GM18517 (cell line): ENCODE results near the gene SLC1A7.

Source experiments
- ATAC-seq: cut with Tn5 transposase; IDR thresholded peaks from one replicate; pipeline ENCODE4 v1.9.1; 2021; ENCODE audit warnings: mild to moderate bottlenecking, moderate library complexity; ENCODE audit not compliant: unreplicated experiment

Gene SLC1A7

GRCh38 chr1:53078333-53079101 lies 63.9 kb downstream of the SLC1A7 start:
- no peak for ATAC-seq

- ATAC-seq, result no peak
Observed at GRCh38 chr1:53077599-53077965, 64.9 kb downstream of the SLC1A7 start.

- ATAC-seq, result no peak
Observed at GRCh38 chr1:53076721-53077598, 65.5 kb downstream of the SLC1A7 start.

DNA sequence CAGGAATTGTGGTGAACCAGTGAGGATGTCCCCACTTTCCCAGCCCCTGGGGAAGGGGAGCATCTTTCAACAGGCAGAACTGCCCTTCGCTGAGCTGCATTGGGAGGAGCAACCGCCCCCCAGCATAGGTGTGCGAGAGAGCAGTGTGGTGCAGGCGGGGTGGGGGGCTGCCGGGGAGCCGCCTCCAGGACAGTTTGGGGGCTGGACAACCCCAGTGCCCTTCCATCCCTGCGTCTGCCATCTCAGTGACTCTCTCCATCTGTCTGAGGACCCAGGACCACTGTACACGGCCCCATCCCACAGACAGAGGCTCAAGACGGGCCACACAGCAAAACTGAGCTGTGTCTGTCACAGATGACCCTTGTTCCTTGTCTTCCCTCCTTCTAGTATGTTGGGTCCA lies 66.3 kb downstream of the SLC1A7 start:
- ATAC-seq, result no peak

GRCh38 chr1:53075761-53076163 lies 66.7 kb downstream of the SLC1A7 start:
- ATAC-seq, result no peak

DNA sequence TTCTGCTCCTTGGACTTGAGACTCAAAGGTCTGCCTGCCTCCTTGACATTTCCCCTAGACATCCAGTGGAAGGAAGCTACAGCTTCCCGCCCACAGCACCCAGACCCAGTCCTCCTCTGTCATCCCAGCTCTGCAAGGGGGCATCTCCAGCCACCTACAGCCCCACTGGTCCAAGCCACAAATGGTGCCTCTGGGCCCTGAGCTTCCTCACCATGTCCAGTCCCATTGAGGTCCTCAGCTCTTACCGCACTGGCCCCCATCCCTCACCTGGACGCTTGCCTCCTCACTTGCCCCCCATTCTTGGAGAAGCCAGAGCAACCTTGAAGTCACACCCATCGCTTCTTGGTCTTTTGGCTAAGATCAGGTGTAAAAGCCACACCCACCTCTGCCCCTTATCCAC lies 67.2 kb downstream of the SLC1A7 start:
- ATAC-seq, result no peak

DNA sequence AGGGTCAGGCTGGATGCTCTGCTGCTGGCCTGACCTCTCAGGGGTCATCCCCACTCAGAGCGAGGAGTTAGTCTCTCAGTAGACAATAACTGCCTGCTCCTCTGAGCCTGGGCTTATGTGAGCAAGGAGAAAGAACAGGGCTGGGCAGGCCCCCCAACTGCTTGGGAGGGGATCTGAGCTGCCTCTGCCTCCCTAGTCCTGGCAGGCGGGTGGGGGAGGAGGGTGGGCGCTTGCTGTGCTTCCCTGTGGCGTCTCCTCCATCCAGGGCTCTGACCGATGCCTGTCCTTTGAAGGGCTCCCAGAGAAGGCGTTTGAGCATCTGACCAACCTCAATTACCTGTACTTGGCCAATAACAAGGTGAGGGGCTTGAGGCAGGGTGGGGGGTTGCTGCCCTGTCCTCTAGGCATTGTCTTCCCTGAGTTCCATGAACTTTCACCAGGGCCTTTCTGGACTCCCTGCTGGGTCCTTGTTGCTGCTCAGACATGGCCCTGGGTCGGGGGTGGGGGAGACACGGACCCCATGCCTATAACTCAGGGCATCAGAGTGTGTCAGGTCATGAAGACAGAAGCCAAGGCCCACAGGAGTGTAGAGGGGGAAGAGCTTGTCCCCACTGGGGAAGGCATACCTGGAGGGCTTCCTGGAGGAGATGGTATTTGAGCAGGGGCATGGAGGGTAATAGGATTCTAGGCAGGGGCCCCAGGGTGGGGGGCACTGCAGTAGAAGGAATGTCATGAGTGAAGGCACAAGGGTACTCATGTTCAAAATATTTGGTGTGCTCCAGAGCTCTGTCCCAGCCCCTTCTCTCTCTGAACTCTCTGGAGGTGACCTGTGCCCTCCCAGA lies 67.9 kb downstream of the SLC1A7 start:
- no peak for ATAC-seq

DNA sequence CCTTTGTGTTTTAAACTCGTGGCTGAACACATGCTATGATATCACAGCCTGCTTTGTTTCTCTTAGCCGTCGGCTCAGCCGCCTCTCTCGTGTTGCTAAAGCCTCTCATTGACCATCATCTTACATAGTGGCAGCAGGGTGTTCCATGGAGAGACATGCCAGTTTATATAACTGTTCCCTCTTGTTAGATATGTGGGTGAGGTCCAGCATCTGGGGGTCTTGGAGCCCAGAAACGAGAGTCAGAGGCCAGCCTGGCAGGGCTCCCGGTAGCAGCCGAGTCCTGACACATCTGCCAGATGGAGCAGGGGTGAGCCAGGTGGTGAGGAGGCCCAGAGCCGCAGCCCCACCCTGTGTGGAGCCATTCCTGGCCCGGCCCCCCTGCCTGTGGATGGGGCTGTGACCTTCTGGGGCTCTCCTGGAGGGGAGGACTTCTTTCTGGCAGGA lies 68.5 kb downstream of the SLC1A7 start:
- no peak for ATAC-seq

- no peak for ATAC-seq
Observed at GRCh38 chr1:53073287-53073686, 69.2 kb downstream of the SLC1A7 start.

DNA sequence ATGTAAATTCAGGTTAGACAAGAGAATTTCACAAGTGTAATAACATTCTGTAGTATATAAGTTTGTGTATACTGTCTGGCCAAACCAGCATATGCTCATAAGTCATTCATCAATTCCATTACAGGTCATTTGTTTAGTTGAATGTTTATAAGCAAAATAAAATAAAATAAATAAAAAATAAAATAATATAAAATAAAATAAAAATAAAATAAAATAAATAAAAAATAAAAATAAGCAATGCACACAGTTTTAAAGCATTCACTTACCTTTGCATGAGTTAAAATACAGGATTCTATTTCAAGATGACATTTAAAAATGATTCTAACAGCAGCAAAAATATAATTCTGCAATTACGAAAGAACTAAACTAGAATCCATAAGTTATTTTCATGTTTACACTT lies 70.5 kb downstream of the SLC1A7 start:
- no peak for ATAC-seq

- ATAC-seq, result no peak
Observed at GRCh38 chr1:53071167-53071865, 71.1 kb downstream of the SLC1A7 start.

DNA sequence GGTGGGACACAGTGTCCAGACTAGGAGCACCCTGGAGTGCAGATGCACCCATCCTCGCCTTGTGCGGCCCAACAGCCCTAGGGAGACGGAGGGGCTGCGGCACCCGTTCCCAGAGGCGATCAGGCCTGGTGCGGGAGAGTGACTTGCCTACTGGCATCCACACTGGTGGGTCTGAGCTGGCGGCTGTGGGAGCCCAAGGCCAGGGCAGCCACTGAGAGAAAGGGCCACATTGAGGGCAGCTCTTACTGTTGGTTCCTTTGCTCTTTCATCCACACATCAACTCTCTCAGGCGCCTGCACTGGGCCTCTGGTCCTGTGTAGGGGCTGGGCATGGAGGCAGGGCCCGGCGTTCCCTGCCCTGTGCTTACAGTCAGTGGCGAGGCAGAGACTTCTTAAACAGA lies 71.8 kb downstream of the SLC1A7 start:
- no peak for ATAC-seq

DNA sequence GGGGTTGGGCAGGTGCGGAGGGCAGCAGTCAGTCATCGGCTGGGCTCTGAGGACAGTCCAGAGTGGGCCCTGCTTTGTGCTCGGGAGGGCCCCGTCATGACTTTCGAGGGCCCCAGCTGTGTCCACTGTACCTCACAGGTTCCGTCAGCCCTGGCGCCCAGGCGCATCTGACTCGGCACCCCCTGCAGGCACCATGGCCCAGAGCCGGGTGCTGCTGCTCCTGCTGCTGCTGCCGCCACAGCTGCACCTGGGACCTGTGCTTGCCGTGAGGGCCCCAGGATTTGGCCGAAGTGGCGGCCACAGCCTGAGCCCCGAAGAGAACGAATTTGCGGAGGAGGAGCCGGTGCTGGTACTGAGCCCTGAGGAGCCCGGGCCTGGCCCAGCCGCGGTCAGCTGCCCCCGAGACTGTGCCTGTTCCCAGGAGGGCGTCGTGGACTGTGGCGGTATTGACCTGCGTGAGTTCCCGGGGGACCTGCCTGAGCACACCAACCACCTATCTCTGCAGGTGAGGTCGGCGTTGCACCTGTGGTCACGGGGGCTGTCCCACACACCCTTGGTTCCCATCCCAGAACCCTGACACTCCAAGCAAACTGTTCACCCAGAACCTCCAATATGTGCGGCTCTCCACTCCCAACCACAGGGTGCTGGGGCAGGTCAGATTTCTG lies 72.6 kb downstream of the SLC1A7 start:
- ATAC-seq, result no peak

DNA sequence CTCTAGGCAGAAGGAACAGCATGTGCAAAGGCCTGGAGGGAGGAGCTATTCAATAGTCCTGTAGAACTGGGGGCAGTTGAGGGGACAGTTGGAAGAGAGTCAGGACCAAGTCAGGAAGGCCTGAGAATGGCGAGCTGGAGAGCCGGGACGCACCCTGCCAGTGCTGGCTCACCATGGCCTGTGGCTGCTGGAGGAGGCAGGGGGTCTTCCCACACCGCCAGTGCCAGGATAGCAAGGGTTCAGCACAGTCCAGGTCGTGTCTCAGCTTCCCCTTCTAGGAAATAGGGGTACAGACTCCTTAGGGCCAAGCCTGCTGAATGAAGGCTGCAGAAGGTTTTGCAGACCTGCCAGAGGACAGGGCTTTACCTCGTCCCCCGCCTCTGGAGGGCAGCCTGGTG lies 73.2 kb downstream of the SLC1A7 start:
- ATAC-seq, result no peak

GRCh38 chr1:53068314-53069099 lies 73.9 kb downstream of the SLC1A7 start:
- no peak for ATAC-seq

GRCh38 chr1:53067886-53068285 lies 74.6 kb downstream of the SLC1A7 start:
- ATAC-seq, result no peak

- ATAC-seq, result no peak
Observed at GRCh38 chr1:53066891-53067738, 75.3 kb downstream of the SLC1A7 start.

DNA sequence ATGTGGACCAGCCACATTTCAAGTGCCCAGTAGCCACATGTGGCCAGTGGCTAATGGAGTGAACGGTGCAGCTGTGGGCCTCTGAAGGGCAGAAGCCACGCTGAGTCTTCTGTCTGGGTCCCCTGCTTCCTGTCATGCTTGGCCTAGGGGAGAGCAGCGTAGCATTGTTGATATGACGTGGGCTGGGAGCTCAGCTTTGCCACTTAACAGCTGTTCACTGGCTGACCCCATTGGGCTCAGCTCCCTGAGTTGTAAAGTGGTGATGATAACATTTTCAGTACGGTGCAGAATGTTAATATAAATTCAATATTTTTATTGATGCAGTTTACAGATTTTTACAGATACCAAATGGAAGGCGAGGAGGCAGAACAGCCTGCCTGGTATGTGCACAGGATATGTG lies 76.0 kb downstream of the SLC1A7 start:
- ATAC-seq, result no peak
